ENCODE measurements around the gene ANP32E. TPM values are rescaled to one million over a fixed set of nuclear protein-coding genes. Genes with fewer than 3 reads are reported as not detected.

ANP32E gene
- total and polyA plus RNA-seq, 2 of the 8 experiments (the other 6 are each of a cell fraction or from before 2014, with no cell fraction given) = 20.7 to 123 TPM

DNA sequence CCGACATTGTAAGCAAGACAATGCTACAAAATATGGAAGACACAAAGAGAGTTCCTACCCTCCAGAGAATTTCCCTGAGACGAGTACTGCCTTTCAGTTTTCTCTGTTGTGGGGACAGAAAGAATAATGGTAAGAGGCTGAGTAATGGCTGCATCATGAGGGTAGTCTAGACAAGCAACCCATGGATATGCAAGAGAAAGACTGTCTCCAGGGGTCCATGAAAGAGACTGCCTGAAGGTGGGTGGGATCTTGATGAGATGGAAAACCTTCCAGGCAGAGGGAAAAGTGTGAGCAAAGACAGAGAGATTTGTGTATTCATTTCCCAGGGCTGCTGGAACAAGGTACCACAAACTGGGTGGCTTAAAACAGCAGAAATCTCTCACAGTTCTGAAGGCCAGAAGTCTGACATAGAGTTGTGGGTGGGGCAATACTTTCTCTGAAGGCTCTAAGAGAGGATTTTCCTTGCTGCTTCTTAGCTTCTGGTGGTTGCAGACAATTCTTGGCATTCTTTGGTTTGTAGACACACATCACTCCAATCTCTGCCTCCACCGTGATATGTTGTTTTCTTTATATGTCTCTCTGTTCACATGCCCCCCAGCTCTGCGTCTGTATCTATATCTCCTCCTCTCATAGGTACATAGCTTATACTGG is 41.4 kb downstream of the ANP32E start:
- H2BK5ac ChIP-seq (ENCODE audit: low read depth, low read length) = no peak overlapping the region
- H3K27me3 ChIP-seq (replicated peaks in 1 of 4; ENCODE audit: control insufficient read depth in 3 of 4, extremely low read depth in 1 of 4, insufficient read depth in 3 of 4, low read length in 3 of 4) = no peaks in the 10 kb centered on the region
- H3K9ac ChIP-seq (replicated peaks in 1 of 4; ENCODE audit: extremely low read depth in 1 of 4, low read depth in 3 of 4, low read length in 3 of 4) = no peak overlapping the region
- no peaks in the 10 kb centered on the region for H3K23me2 ChIP-seq (ENCODE audit: low read depth, low read length)
- no peak overlapping the region for H4K5ac ChIP-seq (ENCODE audit: insufficient read length, low read depth, low read length)
- H2BK12ac ChIP-seq (ENCODE audit: low read depth, low read length) = no peak overlapping the region
- H2AFZ ChIP-seq (ENCODE audit: low read length) = peak overlapping the region; percentile 25; the same call in 1 of the 2 replicates
- H3K14ac ChIP-seq (ENCODE audit: insufficient read length) = no peak overlapping the region
- H3K79me2 ChIP-seq (ENCODE audit: control insufficient read depth in 1 of 2, insufficient read depth in 2 of 2, low read length in 2 of 2) = no peaks in the 10 kb centered on the region
- no peak for FAIRE-seq
- H3K18ac ChIP-seq (ENCODE audit: extremely low read depth, low read length) = no peak overlapping the region
- no peak overlapping the region for H3K56ac ChIP-seq (replicated peaks; ENCODE audit: insufficient read length, low read depth, low read length)
- ChIA-PET POLR2A (ENCODE audit: partially characterized antibody) (interaction anchor here (1.3 kb wide), 1 partner anchor 8 kb away, joined by 4 read pairs; no protein-coding TSS in a partner anchor), CTCF (ENCODE audit: partially characterized antibody) (interaction anchor here (0.7 to 1.2 kb wide), 3 partner anchors 123 to 234 kb away, joined by 3 read pairs; no protein-coding TSS in a partner anchor)
- H3K9me3 ChIP-seq (ENCODE audit: insufficient read depth in 2 of 2, low read depth in 1 of 2, low read length in 1 of 2) = 0 out of 4 replicates have a peak, but pooled peaks cover 0 to 5% of the 10 kb centered on the region in 2 experiments
- no peaks in the 10 kb centered on the region for H3K36me3 ChIP-seq (ENCODE audit: control insufficient read depth in 2 of 4, insufficient read depth in 4 of 4, low read length in 3 of 4)
- DNase-seq (ENCODE audit: low read depth in 1 of 2, low spot score in 2 of 2) = no peak
- no peak overlapping the region for H3K23ac ChIP-seq (ENCODE audit: insufficient read length)
- no peak overlapping the region for H3K27ac ChIP-seq (ENCODE audit: low read depth, low read length)
- H4K91ac ChIP-seq (replicated peaks; ENCODE audit: insufficient read length, low read length) = no peak overlapping the region
- H4K20me1 ChIP-seq (replicated peaks in 1 of 2; ENCODE audit: control insufficient read depth in 1 of 2, insufficient read depth in 2 of 2, low read length in 2 of 2) = no peaks in the 10 kb centered on the region
- H3K79me1 ChIP-seq (ENCODE audit: low read depth, low read length) = no peaks in the 10 kb centered on the region
- H2BK15ac ChIP-seq (ENCODE audit: low read length) = no peak overlapping the region
- H2AK5ac ChIP-seq (ENCODE audit: low read depth, low read length) = no peak overlapping the region
- no peak overlapping the region for H3K4ac ChIP-seq (replicated peaks; ENCODE audit: insufficient read length, low read depth, low read length)
- H3K4me1 ChIP-seq (replicated peaks in 1 of 4; ENCODE audit: control insufficient read depth in 3 of 4, insufficient read depth in 4 of 4, low read length in 3 of 4) = peaks cover 0 to 2% (median 0%) of the 10 kb centered on the region in 4 experiments; a peak in 2 of 7 replicates
- no peak overlapping the region for H3K4me3 ChIP-seq (ENCODE audit: extremely low read depth in 1 of 4, insufficient read depth in 2 of 4, low read depth in 3 of 4, low read length in 4 of 4)
- H3K4me2 ChIP-seq (ENCODE audit: insufficient read depth in 1 of 2, low read depth in 2 of 2, low read length in 2 of 2) = no peak overlapping the region
- H4K8ac ChIP-seq (ENCODE audit: extremely low read depth, insufficient read depth, low read length) = no peak overlapping the region
- H2BK120ac ChIP-seq (replicated peaks; ENCODE audit: low read depth, low read length) = no peak overlapping the region
- no peak overlapping the region for H2BK20ac ChIP-seq (ENCODE audit: low read length)
- WGBS, 2 experiments (ENCODE audit: extremely low coverage in 1 of 2, insufficient coverage in 1 of 2, insufficient read length in 1 of 2, insufficient replicate concordance in 2 of 2, low coverage in 1 of 2, low lambda C conversion rate in 2 of 2, missing lambda C conversion rate in 1 of 2) = 90% methylated on average over 3 of the region's 4 CpGs; no CpG with 5 or more reads in 1 of the 2 experiments
- TF ChIP-seq RXRA (IDR thresholded peaks at IDR 0.05; ENCODE audit: insufficient read depth, low read depth, low read length) (no peak), POLR2AphosphoS5 (IDR thresholded peaks at IDR 0.05; ENCODE audit: low read depth, low read length) (no peak), SP1 (IDR thresholded peaks at IDR 0.05; ENCODE audit: low read depth, low read length) (no peak), TEAD4 (IDR thresholded peaks at IDR 0.05; ENCODE audit: low read depth, low read length) (no peak), ATF3 (IDR thresholded peaks at IDR 0.05; ENCODE audit: insufficient read depth, low read depth, low read length) (no peak), TCF12 (IDR thresholded peaks at IDR 0.05; ENCODE audit: low read depth, low read length) (no peak), SAP30 (IDR thresholded peaks at IDR 0.05; ENCODE audit: insufficient read depth, insufficient replicate concordance, low read length) (no peak), EZH2 (IDR thresholded peaks at IDR 0.05; ENCODE audit: low read depth, low read length, severe bottlenecking) (no peak), EGR1 (IDR thresholded peaks at IDR 0.05; ENCODE audit: borderline replicate concordance, low read depth, low read length) (no peak), CBX8 (IDR thresholded peaks at IDR 0.05; ENCODE audit: borderline replicate concordance, low read depth, low read length) (no peak), KDM5A (IDR thresholded peaks at IDR 0.05; ENCODE audit: low read length) (no peak)
- TF ChIP-seq, protein P1, sequence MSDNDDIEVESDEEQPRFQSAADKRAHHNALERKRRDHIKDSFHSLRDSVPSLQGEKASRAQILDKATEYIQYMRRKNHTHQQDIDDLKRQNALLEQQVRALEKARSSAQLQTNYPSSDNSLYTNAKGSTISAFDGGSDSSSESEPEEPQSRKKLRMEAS (IDR thresholded peaks at IDR 0.05) = no peak

Data from H1 (cell line).